BLaER1 treated with 17β-estradiol and CSF1 and Interleukin-3, amounts not matched to agents 10 nM and 100 nM (cell line): ENCODE measurements around the gene RBBP5.

ENCODE experiments used
- H3K27ac ChIP-seq, 11 experiments: shearing (Covaris generic); formaldehyde crosslinking; 2 replicates each; pipeline ENCODE4 v1.8.1; 2022
- H3K27me3 ChIP-seq, 11 experiments: shearing (Covaris generic); formaldehyde crosslinking; 2 replicates each; pipeline ENCODE4 v1.8.1; 2022
- H3K36me3 ChIP-seq, 11 experiments: shearing (Covaris generic); formaldehyde crosslinking; 2 replicates each; pipeline ENCODE4 v1.8.1; 2022
- H3K4me1 ChIP-seq, 10 experiments: shearing (Covaris generic); formaldehyde crosslinking; 2 replicates each; pipeline ENCODE4 v1.8.1; 2022
- H3K4me2 ChIP-seq, 11 experiments: shearing (Covaris generic); formaldehyde crosslinking; 2 replicates each; pipeline ENCODE4 v1.8.1; 2022
- H3K4me3 ChIP-seq, 10 experiments: shearing (Covaris generic); formaldehyde crosslinking; 2 replicates each; pipeline ENCODE4 v1.8.1; 2022
- H3K9ac ChIP-seq, 11 experiments: shearing (Covaris generic); formaldehyde crosslinking; 2 replicates each; pipeline ENCODE4 v1.8.1; 2022
- H3K9me3 ChIP-seq, 11 experiments: shearing (Covaris generic); formaldehyde crosslinking; replicated peaks in 1 of 11; 2 replicates each; pipeline ENCODE4 v1.8.1; 2022
- H4K20me1 ChIP-seq, 11 experiments: shearing (Covaris generic); formaldehyde crosslinking; 2 replicates each; pipeline ENCODE4 v1.8.1; 2022
- Cebpa-rat ChIP-seq, 11 experiments: shearing (Covaris generic); IDR thresholded peaks; 2 replicates each; pipeline ENCODE4 v1.8.1; 2022

The RBBP5 gene

DNA sequence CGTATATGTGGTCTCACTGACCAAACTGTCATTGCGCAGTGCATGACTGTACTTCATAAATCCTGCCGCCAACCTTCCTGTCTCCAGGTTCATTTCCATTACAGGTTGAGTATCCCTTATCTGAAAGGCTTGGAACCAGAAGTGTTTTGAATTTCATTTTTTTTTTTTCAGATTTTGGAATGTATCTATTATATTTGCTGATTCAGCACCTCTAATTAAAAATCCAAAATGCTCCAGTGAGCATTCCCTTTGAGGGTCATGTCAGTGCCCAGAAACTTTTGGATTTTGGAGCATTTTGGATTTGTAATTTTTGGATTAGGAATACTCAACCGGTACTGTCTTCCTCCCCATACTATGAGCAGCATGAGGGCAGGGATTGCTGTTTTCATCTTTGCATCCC is 30.7 kb upstream of the RBBP5 start:
- Histone ChIP-seq H3K36me3 (peaks cover 46 to 99% (median 64%) of the 10 kb centered on the region in 11 experiments), H3K9me3 (peaks cover 25 to 35% (median 30%) of the 10 kb centered on the region in 11 experiments)

DNA sequence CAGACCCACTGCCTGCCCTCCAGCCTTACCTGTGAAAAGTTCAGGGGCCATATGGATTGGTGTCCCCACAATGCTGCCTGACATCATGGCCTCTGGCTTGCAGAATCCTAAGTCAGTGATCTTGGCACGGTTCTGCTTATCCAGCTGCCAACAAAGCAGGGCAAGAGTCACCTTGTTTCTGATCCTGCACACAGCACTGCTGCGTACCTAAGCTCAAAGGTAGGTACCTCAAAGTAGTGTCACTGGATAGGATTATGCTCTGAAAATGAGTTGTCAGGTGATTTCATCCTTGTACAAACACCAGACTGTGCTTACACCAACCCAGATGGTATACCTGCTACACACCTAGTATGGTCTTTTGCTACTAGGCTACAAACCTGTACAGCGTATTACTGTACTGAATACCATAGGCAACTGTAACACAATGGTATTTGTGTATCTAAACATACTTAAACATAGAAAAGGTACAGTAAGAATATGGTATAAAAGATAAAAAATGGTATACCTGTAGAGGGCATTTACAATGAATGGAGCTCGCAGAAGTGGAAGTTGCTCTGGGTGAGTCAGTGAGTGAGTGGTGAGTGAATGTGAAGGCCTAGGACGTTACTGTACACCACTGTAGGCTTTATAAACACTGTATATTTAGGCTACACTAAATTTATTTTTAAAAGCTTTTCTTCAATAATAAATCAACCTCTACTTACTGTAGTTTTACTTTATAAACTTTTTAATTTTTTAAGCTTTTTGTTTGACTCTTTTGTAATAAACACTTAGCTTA is 29.1 kb upstream of the RBBP5 start:
- Histone ChIP-seq H3K9ac (no peak overlapping the region), H3K9me3 (peaks cover 8 to 19% (median 13%) of the 10 kb centered on the region in 11 experiments), H3K4me1 (no peaks in the 10 kb centered on the region), H3K27ac (no peak overlapping the region), H4K20me1 (no peaks in the 10 kb centered on the region), H3K4me2 (no peak overlapping the region), H3K27me3 (no peaks in the 10 kb centered on the region), H3K36me3 (peaks cover 29 to 99% (median 55%) of the 10 kb centered on the region in 11 experiments), H3K4me3 (no peak overlapping the region)
- no peak for TF ChIP-seq Cebpa-rat (IDR thresholded peaks at IDR 0.05)

More for the DNA sequence above, 30.7 kb upstream of the RBBP5 start:
- Histone ChIP-seq H3K4me2 (no peak overlapping the region), H3K4me1 (no peaks in the 10 kb centered on the region), H3K9ac (no peak overlapping the region), H3K27me3 (no peaks in the 10 kb centered on the region), H4K20me1 (no peaks in the 10 kb centered on the region), H3K4me3 (no peak overlapping the region), H3K27ac (no peak overlapping the region)
- no peak for TF ChIP-seq Cebpa-rat (IDR thresholded peaks at IDR 0.05)

DNA sequence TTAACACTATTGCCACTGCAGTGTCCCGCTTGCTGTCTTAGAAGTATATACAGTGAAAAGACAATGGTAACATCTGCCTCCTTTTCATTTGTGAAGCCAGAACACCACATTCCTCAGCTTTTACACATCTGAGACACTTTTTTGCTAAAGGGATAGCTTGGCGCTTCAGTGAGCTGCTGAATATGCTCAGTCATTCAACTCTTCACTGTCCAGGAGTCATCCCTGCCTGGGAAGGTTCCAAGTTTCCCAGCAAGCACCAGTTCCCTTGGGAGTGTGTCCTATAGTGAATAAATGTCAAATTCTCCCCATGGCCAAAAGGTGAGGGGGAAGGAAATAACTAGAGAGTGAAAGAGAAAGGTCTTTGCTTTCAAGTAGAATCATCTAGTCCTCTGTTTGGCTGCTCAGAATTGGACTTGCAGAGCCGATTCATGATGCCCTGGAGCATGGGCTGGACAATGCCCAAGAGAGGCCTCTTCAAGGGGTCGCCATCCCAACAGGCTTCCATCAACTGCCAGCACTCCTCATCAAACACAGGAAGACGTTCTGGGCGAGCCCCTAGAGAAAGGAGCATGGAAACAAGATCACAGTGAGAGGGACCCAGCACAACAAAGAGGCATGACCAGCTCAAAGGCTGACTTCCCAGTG is 25.5 kb upstream of the RBBP5 start:
- Histone ChIP-seq H3K27me3 (no peaks in the 10 kb centered on the region), H3K4me2 (no peak overlapping the region), H3K27ac (no peak overlapping the region), H3K36me3 (peaks cover 0 to 70% (median 26%) of the 10 kb centered on the region in 11 experiments; a peak in 18 of 22 replicates), H3K4me1 (no peaks in the 10 kb centered on the region), H3K9me3 (no peaks in the 10 kb centered on the region), H4K20me1 (no peaks in the 10 kb centered on the region), H3K9ac (no peak overlapping the region), H3K4me3 (no peak overlapping the region)
- no peak for TF ChIP-seq Cebpa-rat (IDR thresholded peaks at IDR 0.05)

DNA sequence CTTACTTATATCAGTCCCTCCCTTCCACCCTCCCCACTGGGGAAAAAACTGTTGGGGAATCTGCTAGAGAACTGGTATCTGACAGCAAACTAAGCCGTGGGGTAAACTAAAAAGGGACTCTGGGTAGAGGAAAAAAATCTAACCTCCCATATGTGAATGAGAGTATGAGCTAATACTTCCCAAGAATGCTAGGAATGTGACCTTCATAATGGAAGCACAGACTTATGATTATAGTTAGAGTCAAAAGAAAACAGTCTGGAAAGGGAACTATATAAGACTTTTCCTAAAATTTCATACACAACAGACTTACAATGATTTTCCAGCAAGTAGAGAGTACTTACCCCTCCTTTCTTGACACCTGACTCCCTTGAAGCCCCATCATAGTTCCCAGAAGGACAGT is 23.0 kb upstream of the RBBP5 start:
- Histone ChIP-seq H3K9me3 (no peaks in the 10 kb centered on the region), H3K27me3 (no peaks in the 10 kb centered on the region), H3K4me3 (no peak overlapping the region), H3K4me1 (peaks cover 0 to 5% (median 0%) of the 10 kb centered on the region in 10 experiments; a peak in 3 of 20 replicates), H3K27ac (no peak overlapping the region), H3K36me3 (peaks cover 0 to 45% (median 18%) of the 10 kb centered on the region in 11 experiments; a peak in 16 of 22 replicates), H4K20me1 (no peaks in the 10 kb centered on the region), H3K9ac (no peak overlapping the region), H3K4me2 (no peak overlapping the region)
- TF ChIP-seq Cebpa-rat (IDR thresholded peaks at IDR 0.05), result no peak

DNA sequence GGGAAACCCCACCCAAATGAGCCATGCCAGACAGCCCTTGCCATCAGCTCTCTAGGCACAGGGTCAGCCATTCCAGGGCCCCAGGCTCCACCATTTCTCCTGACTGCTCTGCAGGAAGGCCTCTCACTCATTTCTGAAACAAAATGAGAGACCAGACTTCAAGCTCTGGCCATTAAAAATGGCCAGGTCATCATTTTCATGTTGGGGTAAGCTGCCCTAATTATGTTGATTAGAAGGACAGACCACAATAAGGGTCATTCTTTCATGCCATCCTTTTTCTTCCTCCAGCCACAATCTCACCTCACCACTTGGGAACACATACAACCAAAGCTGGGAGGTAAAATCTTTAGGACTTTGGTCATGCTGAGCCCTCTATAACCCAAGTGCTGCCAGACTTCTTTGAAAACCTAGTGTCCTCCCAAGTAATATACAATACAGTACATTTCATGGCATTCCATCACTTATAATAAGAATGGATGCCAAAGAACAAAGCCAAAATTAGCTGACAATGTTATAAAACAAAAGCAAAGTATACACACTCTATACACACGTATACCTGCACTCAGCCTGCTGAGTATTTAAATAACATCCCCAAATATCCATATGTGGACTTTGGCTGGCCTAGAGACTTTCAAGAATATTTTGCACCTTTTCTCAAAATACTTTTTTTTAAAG is 22.4 kb upstream of the RBBP5 start:
- H3K9me3 ChIP-seq, result no peaks in the 10 kb centered on the region
- H4K20me1 ChIP-seq, result no peaks in the 10 kb centered on the region
- H3K27me3 ChIP-seq, result no peaks in the 10 kb centered on the region
- no peak overlapping the region for H3K4me3 ChIP-seq
- no peak overlapping the region for H3K27ac ChIP-seq
- peaks cover 0 to 5% (median 0%) of the 10 kb centered on the region in 10 experiments; a peak in 3 of 20 replicates for H3K4me1 ChIP-seq
- peaks cover 0 to 39% (median 16%) of the 10 kb centered on the region in 11 experiments; a peak in 15 of 22 replicates for H3K36me3 ChIP-seq
- no peak overlapping the region for H3K9ac ChIP-seq
- no peak overlapping the region for H3K4me2 ChIP-seq
- no peak for TF ChIP-seq Cebpa-rat (IDR thresholded peaks at IDR 0.05)

DNA sequence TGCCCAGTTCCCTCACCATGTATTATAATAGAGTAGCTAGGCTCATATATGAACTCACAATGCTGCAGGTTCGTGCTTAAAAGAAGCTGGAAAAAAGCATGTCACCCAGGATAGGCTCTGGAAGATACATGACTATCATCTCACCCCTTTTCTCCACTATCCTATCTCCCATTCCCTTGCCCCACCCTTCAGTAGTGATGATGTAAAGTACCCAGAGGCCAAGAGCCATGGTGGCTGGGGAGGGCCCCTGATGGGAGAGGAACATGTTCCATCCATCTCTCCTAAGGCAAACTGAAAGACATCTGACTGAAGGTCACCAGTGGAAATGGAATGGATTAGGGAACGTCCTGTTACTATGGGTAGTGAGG is 20.3 kb upstream of the RBBP5 start:
- peaks cover 0 to 18% (median 4%) of the 10 kb centered on the region in 11 experiments; a peak in 11 of 22 replicates for H3K36me3 ChIP-seq
- H3K4me3 ChIP-seq, result no peak overlapping the region
- H3K27ac ChIP-seq, result no peak overlapping the region
- no peaks in the 10 kb centered on the region for H4K20me1 ChIP-seq
- peaks cover 0 to 13% (median 2%) of the 10 kb centered on the region in 10 experiments; a peak in 6 of 20 replicates for H3K4me1 ChIP-seq
- no peak for TF ChIP-seq Cebpa-rat (IDR thresholded peaks at IDR 0.05)
- H3K4me2 ChIP-seq, result peak overlapping the region in 3 of 11 experiments; percentile 10 to 74 (median 46); a peak in 7 of 22 replicates
- H3K27me3 ChIP-seq, result no peaks in the 10 kb centered on the region
- no peaks in the 10 kb centered on the region for H3K9me3 ChIP-seq
- peak overlapping the region in 1 of 11 experiments; percentile 40; a peak in 1 of 22 replicates for H3K9ac ChIP-seq

DNA sequence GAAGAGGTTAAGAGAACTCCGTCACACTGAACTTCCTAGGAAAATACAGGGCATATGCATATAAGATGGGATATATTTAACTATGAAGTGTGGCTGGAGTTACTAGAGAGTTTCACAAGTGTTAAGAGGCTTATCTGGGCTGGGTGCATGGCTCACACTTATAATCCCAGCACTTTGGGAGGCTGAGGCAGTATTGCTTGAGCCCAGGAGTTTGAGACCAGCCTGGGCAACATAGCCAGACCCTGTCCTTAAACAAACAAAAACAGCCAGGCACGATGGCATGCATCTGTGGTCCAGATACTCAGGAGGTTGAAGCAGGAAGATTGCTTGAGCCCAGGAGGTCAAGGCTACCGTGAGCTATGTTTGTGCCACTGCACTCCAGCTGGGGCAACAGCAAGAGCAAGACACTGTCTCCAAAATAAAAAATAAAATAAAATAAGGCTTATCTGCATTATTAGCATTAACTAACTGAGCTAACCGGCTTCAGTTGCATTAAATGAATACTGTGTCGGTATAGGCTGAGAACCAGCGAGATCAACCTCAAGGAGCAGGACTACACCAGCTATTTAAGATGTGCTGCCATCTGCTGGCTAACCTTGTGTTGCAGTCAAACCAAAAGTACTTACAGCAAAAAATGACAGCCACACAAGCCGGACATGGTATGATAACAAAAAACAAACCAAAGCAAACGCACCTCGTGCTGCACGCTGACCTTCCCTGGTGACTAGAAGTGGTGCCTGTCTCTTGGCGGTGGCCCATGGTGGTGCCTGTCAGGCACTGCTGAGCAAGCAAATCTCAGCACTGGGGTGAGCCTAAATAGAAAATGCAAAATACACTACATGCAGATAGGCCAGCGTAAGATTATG is 19.7 kb upstream of the RBBP5 start:
- Histone ChIP-seq H3K36me3 (peaks cover 0 to 12% (median 0%) of the 10 kb centered on the region in 11 experiments; a peak in 3 of 22 replicates), H3K27ac (no peak overlapping the region), H3K9me3 (no peaks in the 10 kb centered on the region), H3K4me3 (no peak overlapping the region), H3K4me2 (peak overlapping the region in 3 of 11 experiments; percentile 10 to 74 (median 46); a peak in 7 of 22 replicates), H3K9ac (peak overlapping the region in 1 of 11 experiments; percentile 40; a peak in 1 of 22 replicates), H3K27me3 (no peaks in the 10 kb centered on the region), H4K20me1 (no peaks in the 10 kb centered on the region), H3K4me1 (peaks cover 0 to 13% (median 2%) of the 10 kb centered on the region in 10 experiments; a peak in 6 of 20 replicates)
- TF ChIP-seq Cebpa-rat (IDR thresholded peaks at IDR 0.05), result no peak

DNA sequence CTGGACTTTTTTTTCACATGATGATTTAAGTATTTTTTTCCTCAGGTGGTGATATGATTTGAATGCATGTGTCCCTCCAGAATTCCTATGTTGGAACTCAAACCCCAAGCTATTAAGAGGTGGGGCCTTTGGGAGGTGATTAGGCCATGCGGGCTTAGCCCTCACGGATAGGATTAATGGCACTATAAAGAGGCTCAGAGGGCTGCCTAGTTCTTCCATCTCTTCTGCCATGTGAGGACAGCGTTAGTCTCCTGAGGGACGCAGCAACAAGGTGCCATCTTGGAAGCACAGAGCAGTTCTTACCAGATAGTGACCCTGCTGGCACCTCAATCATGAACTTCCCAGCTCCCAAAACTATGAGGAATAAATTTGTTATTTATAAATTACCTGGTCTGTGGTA is 18.3 kb upstream of the RBBP5 start:
- no peak overlapping the region for H3K9ac ChIP-seq
- TF ChIP-seq Cebpa-rat (IDR thresholded peaks at IDR 0.05), result no peak
- H3K4me1 ChIP-seq, result peaks cover 0 to 13% (median 2%) of the 10 kb centered on the region in 10 experiments; a peak in 6 of 20 replicates
- no peak overlapping the region for H3K4me3 ChIP-seq
- no peaks in the 10 kb centered on the region for H4K20me1 ChIP-seq
- H3K27ac ChIP-seq, result no peak overlapping the region
- H3K36me3 ChIP-seq, result no peaks in the 10 kb centered on the region
- no peaks in the 10 kb centered on the region for H3K27me3 ChIP-seq
- H3K4me2 ChIP-seq, result no peak overlapping the region
- no peaks in the 10 kb centered on the region for H3K9me3 ChIP-seq
